GM06990 (cell line): ENCODE data around the gene ZMYM3.

Source experiments
- DNase-seq: peaks from one replicate; pipeline ENCODE4 v3.0.0-alpha.2; 2011; ENCODE audit not compliant: insufficient read length; ENCODE audit errors: extremely low read depth
- H3K27me3 ChIP-seq: replicated peaks from 2 replicates; pipeline ENCODE4 v1.6.0; 2011; ENCODE audit warnings: low read length; ENCODE audit not compliant: control insufficient read depth, insufficient read depth
- H3K36me3 ChIP-seq: 2 replicates; pipeline ENCODE4 v1.5.1; 2011; ENCODE audit warnings: low read length; ENCODE audit not compliant: control insufficient read depth, insufficient read depth
- H3K4me3 ChIP-seq: replicated peaks from 2 replicates; pipeline ENCODE4 v1.5.1; 2011; ENCODE audit warnings: low read depth, mild to moderate bottlenecking, control low read depth, low read length
- TF ChIP-seq, protein P1 (sequence below): IDR thresholded peaks from 2 replicates; pipeline ENCODE4 v1.5.1; 2011; ENCODE audit warnings: low read length, control low read depth, mild to moderate bottlenecking, inconsistent platforms; ENCODE audit not compliant: insufficient read depth, poor library complexity, severe bottlenecking

The ZMYM3 gene

DNA sequence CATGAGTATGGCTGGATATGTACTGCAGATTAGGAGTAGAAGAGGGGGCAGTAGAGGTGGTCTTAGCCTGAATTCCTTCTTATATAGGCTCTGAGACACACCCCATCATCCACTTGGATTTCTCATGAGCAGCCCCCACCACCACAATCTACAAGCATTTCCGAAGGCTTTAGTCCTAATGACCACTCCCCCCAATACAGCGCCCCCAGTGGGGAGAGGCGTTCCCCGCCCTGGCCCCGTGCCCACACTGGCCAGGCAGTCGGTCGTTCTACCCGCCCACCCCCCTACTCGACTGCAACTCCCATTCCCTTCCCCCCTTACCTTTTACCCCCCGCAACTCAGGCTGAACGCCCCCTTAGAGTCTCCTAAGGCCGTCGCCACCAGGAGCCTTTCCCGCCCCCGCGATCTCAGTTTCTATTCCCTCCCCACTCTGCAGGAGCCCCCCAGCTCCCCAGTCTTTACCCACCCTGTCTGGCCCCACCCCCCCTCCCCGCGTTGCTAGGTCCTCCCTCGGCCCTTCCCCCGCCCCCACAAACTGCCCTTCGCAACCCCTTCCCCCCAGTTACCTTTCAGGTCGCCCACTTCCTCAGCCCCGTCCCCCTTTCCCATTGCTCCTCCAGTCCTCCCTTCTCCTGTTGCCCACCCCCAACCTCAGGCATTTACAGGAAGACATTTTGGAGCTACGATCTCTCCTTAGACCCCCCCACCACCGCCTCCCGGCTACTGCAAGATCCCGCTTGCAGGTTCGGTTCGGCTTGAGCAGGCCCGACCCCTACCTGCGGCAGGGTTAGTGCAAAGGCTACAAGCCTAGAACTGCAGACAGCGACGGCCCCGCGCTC is 468 bp downstream of the ZMYM3 start:
- H3K27me3 ChIP-seq = no peaks in the 10 kb centered on the region
- TF ChIP-seq, protein P1, sequence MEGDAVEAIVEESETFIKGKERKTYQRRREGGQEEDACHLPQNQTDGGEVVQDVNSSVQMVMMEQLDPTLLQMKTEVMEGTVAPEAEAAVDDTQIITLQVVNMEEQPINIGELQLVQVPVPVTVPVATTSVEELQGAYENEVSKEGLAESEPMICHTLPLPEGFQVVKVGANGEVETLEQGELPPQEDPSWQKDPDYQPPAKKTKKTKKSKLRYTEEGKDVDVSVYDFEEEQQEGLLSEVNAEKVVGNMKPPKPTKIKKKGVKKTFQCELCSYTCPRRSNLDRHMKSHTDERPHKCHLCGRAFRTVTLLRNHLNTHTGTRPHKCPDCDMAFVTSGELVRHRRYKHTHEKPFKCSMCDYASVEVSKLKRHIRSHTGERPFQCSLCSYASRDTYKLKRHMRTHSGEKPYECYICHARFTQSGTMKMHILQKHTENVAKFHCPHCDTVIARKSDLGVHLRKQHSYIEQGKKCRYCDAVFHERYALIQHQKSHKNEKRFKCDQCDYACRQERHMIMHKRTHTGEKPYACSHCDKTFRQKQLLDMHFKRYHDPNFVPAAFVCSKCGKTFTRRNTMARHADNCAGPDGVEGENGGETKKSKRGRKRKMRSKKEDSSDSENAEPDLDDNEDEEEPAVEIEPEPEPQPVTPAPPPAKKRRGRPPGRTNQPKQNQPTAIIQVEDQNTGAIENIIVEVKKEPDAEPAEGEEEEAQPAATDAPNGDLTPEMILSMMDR = peak; percentile 57
- no peaks in the 10 kb centered on the region for H3K36me3 ChIP-seq
- H3K4me3 ChIP-seq = peak overlapping the region; percentile 82
- peak; percentile 51 for DNase-seq

DNA sequence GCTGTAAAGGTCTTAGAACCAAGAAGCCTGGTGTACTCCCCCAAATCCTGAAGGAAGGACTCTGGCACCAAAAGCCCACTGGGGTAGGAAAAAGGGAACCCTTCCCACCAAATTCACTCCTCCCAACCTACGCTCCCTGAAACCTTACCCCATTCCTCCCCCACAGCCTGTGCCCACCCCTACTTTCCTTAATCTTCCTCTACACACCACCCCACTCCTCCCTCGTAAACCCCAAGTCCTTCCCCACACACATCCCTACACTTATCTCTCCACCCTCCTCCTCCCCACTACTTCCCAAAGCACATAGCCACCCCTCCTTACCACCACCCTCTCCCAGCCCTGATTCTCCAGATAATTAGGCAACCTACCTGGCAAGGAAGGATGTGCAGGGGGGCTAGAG is 1.7 kb downstream of the ZMYM3 start:
- peaks cover 3% of the 10 kb centered on the region for H3K36me3 ChIP-seq
- H3K4me3 ChIP-seq = peak overlapping the region; percentile 10
- no peaks in the 10 kb centered on the region for H3K27me3 ChIP-seq
- DNase-seq = no peak
- TF ChIP-seq, protein P1 = no peak

DNA sequence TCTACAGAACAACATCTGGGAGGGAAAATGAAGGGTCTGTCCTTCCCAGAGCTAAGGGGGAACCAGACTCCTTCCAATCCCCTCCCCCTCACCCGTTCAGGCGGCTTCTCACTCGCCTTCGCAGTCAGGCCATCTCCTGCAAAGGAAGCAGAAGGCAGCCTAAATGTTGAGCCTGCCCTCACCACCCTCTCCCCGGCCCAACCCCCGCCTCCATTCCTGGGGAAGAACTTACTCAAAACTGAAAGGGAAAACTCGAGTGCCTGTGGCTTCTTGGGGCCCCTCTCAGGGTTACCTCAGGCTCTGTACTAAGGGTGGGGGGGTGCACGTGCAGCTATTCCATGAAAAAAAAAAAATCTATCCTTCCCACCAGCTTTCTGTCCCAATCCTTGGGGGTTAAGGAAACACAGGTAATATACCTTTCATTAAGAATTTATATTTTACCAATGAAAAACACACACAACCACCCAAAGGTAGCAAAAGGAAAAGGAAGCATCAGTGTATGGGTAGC is 2.4 kb downstream of the ZMYM3 start:
- TF ChIP-seq, protein P1 = no peak
- peaks cover 3% of the 10 kb centered on the region for H3K36me3 ChIP-seq
- peak overlapping the region; percentile 10; the same call in 1 of the 2 replicates for H3K4me3 ChIP-seq
- no peaks in the 10 kb centered on the region for H3K27me3 ChIP-seq
- DNase-seq = no peak

DNA sequence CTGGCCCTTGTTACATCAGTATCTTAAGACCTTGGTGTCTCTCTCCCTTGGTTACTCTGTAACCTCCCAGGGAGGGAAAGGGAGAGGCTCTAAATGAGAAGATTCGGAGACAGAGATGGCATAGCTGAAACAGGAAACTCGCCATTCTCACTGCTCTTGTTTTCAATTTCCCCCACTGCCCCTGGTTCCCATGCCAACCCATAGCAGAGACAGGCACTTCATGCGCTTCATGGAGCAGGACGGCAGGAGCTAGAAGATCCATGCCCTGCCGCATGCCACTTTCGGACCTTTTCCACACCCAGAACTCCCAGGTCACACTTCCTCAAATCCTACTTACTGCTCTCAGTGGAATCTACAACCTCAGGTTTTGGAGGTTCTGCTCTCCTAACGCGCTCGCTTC is 3.1 kb downstream of the ZMYM3 start:
- TF ChIP-seq, protein P1 = no peak
- Histone ChIP-seq H3K27me3 (no peaks in the 10 kb centered on the region), H3K36me3 (peaks cover 4% of the 10 kb centered on the region), H3K4me3 (no peak overlapping the region)
- no peak for DNase-seq

DNA sequence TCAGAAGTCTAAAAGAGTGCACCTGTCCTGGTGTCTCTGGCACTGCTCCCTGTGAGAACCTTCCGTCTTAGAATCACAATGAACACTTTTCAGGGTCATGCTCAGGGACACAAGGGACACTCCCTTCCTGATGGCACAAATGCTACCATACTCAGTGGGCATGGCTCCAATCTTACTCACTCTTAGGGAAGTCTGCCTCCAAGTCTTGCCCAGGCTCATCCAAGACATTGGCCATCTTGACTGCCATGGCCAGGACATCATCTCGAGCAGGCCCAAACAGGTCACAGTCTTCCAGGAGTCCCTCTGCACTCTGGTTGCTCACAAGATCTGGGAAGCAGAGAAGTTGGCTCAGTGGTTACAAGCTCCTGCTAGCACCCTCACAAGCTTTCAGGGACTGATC is 8.8 kb downstream of the ZMYM3 start:
- H3K4me3 ChIP-seq = no peak overlapping the region
- H3K27me3 ChIP-seq = no peaks in the 10 kb centered on the region
- peaks cover 10% of the 10 kb centered on the region for H3K36me3 ChIP-seq
- TF ChIP-seq, protein P1 = no peak
- no peak for DNase-seq
